Panc1 (cell line): ENCODE measurements around the gene SRGAP2C.
"Not testable (repeated sequence)": the region's sequence is repeated elsewhere in the genome, so short reads cannot be mapped to it uniquely, and the experiment has no call there.

Source experiments
- SIN3A ChIP-seq: IDR thresholded peaks from 2 replicates; pipeline ENCODE4 v1.6.1; 2012; ENCODE audit warnings: low read depth, mild to moderate bottlenecking, low read length, moderate library complexity, borderline replicate concordance; ENCODE audit not compliant: insufficient read depth
- TF ChIP-seq, protein P1 (sequence below): fragments of 450-650 bp; IDR thresholded peaks from 2 replicates; pipeline ENCODE4 v1.5.1; 2017; ENCODE audit warnings: mild to moderate bottlenecking

DNA sequence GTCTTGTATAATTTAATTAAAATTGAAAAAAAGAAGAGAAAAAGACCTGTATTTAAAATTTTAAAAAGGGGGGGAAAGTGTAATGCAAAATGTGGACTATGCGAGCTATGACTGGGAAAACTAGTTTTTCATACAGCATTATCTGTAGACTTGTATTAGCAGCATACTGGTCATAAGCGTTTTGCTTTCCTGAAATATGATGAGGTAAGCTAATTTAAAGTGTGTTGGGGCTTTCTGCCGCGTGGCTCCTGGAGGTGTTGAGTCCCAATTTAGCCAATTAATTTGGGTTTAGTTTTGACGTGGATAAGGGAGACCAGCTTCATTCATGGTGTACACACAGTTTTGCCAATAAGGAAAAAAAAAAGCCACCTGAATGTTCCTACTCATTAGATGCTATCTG lies 214.4 kb downstream of the SRGAP2C start:
- TF ChIP-seq SIN3A: not testable (repeated sequence)
- TF ChIP-seq, protein P1, sequence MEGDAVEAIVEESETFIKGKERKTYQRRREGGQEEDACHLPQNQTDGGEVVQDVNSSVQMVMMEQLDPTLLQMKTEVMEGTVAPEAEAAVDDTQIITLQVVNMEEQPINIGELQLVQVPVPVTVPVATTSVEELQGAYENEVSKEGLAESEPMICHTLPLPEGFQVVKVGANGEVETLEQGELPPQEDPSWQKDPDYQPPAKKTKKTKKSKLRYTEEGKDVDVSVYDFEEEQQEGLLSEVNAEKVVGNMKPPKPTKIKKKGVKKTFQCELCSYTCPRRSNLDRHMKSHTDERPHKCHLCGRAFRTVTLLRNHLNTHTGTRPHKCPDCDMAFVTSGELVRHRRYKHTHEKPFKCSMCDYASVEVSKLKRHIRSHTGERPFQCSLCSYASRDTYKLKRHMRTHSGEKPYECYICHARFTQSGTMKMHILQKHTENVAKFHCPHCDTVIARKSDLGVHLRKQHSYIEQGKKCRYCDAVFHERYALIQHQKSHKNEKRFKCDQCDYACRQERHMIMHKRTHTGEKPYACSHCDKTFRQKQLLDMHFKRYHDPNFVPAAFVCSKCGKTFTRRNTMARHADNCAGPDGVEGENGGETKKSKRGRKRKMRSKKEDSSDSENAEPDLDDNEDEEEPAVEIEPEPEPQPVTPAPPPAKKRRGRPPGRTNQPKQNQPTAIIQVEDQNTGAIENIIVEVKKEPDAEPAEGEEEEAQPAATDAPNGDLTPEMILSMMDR: not testable (repeated sequence)
